SK-N-SH treated with all-trans-retinoic acid at 6 μM for 48 hours (cell line): ENCODE data around the gene GRIN1.

Experiments
- ATAC-seq: fragments of 200-7000 bp; cut with Tn5 transposase; 3 replicates; pipeline ENCODE4 v1.9.1; 2020; ENCODE audit warnings: mild to moderate bottlenecking, moderate library complexity
- CSDC2 ChIP-seq: fragments of 250-450 bp; sonication (Bioruptor Pico); IDR thresholded peaks from 2 replicates; pipeline ENCODE4 v1.5.0; 2020; ENCODE audit warnings: mild to moderate bottlenecking, moderate library complexity
- CSRNP3 ChIP-seq: fragments of 250-450 bp; sonication (Bioruptor Pico); IDR thresholded peaks from 2 replicates; pipeline ENCODE4 v1.5.1; 2021; ENCODE audit warnings: mild to moderate bottlenecking, moderate library complexity
- ESRRG ChIP-seq: fragments of 250-450 bp; sonication (Bioruptor Pico); IDR thresholded peaks from 2 replicates; pipeline ENCODE4 v1.6.1; 2021; ENCODE audit warnings: mild to moderate bottlenecking
- GLIS3 ChIP-seq: fragments of 250-450 bp; sonication (Bioruptor Pico); IDR thresholded peaks from 2 replicates; pipeline ENCODE4 v1.5.0; 2020; ENCODE audit warnings: mild to moderate bottlenecking, moderate library complexity
- ISL1 ChIP-seq: fragments of 250-450 bp; sonication (Bioruptor Pico); IDR thresholded peaks from 2 replicates; pipeline ENCODE4 v2.1.2; 2022; ENCODE audit warnings: mild to moderate bottlenecking, moderate library complexity
- OSR1 ChIP-seq: fragments of 250-450 bp; sonication (Bioruptor Pico); IDR thresholded peaks from 2 replicates; pipeline ENCODE4 v1.8.0; 2022; ENCODE audit warnings: moderate library complexity, mild to moderate bottlenecking, inconsistent platforms
- PATZ1 ChIP-seq: fragments of 250-450 bp; sonication (Bioruptor Pico); IDR thresholded peaks from 2 replicates; pipeline ENCODE4 v1.8.0; 2020; ENCODE audit warnings: mild to moderate bottlenecking, moderate library complexity, borderline replicate concordance
- PPARA ChIP-seq: fragments of 250-450 bp; sonication (Bioruptor Pico); IDR thresholded peaks from 2 replicates; pipeline ENCODE4 v1.5.0; 2020; ENCODE audit warnings: mild to moderate bottlenecking, borderline replicate concordance
- RARB ChIP-seq: fragments of 250-450 bp; sonication (Bioruptor Pico); IDR thresholded peaks from 2 replicates; pipeline ENCODE4 v1.8.0; 2021; ENCODE audit warnings: mild to moderate bottlenecking, moderate library complexity
- SNAI2 ChIP-seq: fragments of 250-450 bp; sonication (Bioruptor Pico); IDR thresholded peaks from 2 replicates; pipeline ENCODE4 v1.5.0; 2020; ENCODE audit warnings: mild to moderate bottlenecking, moderate library complexity
- TCF4 ChIP-seq: fragments of 250-450 bp; sonication (Bioruptor Pico); IDR thresholded peaks from 2 replicates; pipeline ENCODE4 v1.8.0; 2021; ENCODE audit warnings: mild to moderate bottlenecking, moderate library complexity, borderline replicate concordance
- TOX ChIP-seq: fragments of 250-450 bp; sonication (Bioruptor Pico); IDR thresholded peaks from 2 replicates; pipeline ENCODE4 v1.8.0; 2021; ENCODE audit warnings: mild to moderate bottlenecking, moderate library complexity, borderline replicate concordance
- TSHZ2 ChIP-seq: fragments of 250-450 bp; sonication (Bioruptor Pico); IDR thresholded peaks from 2 replicates; pipeline ENCODE4 v1.5.0; 2020; ENCODE audit warnings: mild to moderate bottlenecking, moderate library complexity
- ZFP3 ChIP-seq: fragments of 250-450 bp; sonication (Bioruptor Pico); IDR thresholded peaks from 2 replicates; pipeline ENCODE4 v1.5.0; 2020; ENCODE audit warnings: mild to moderate bottlenecking, moderate library complexity
- ZFP30 ChIP-seq: fragments of 450-650 bp; formaldehyde crosslinking; IDR thresholded peaks from 2 replicates; pipeline ENCODE4 v1.5.0; 2022; ENCODE audit warnings: mild to moderate bottlenecking, moderate library complexity
- ZNF8 ChIP-seq: fragments of 450-650 bp; formaldehyde crosslinking; IDR thresholded peaks from 2 replicates; pipeline ENCODE4 v1.5.0; 2020; ENCODE audit warnings: mild to moderate bottlenecking, moderate library complexity
- TF ChIP-seq, protein P1 (sequence below): fragments of 250-450 bp; sonication (Bioruptor Pico); IDR thresholded peaks from 2 replicates; pipeline ENCODE4 v1.5.1; 2020; ENCODE audit warnings: low read depth, mild to moderate bottlenecking, moderate library complexity
- TF ChIP-seq, protein P2 (sequence below): fragments of 250-450 bp; sonication (Bioruptor Pico); IDR thresholded peaks from 2 replicates; pipeline ENCODE4 v1.8.0; 2021; ENCODE audit warnings: low read depth, mild to moderate bottlenecking, moderate library complexity, borderline replicate concordance

GRIN1 gene

GRCh38 chr9:137110911-137111787 is 27.8 kb upstream of the GRIN1 start:
- no peak for ATAC-seq
- TF ChIP-seq PPARA (CRISPR knock-in tag) = no peak
- TF ChIP-seq RARB (CRISPR knock-in tag) = no peak
- no peak for TF ChIP-seq CSRNP3 (CRISPR knock-in tag)
- TF ChIP-seq OSR1 (CRISPR knock-in tag) = no peak
- TF ChIP-seq ESRRG (CRISPR knock-in tag) = no peak
- no peak for TF ChIP-seq CSDC2 (CRISPR knock-in tag)

GRCh38 chr9:137111788-137112563 is 27.0 kb upstream of the GRIN1 start:
- TF ChIP-seq ISL1 (CRISPR knock-in tag) (no peak), CSDC2 (CRISPR knock-in tag) (no peak), SNAI2 (CRISPR knock-in tag) (no peak), TSHZ2 (no peak), OSR1 (CRISPR knock-in tag) (no peak), ESRRG (CRISPR knock-in tag) (no peak), ZNF8 (CRISPR knock-in tag) (no peak), ZFP30 (no peak), CSRNP3 (CRISPR knock-in tag) (no peak), GLIS3 (CRISPR knock-in tag) (no peak), TOX (CRISPR knock-in tag) (no peak), PATZ1 (CRISPR knock-in tag) (no peak), RARB (CRISPR knock-in tag) (no peak), ZFP3 (CRISPR knock-in tag) (no peak), PPARA (CRISPR knock-in tag) (no peak), TCF4 (CRISPR knock-in tag) (no peak)
- TF ChIP-seq, protein P1, sequence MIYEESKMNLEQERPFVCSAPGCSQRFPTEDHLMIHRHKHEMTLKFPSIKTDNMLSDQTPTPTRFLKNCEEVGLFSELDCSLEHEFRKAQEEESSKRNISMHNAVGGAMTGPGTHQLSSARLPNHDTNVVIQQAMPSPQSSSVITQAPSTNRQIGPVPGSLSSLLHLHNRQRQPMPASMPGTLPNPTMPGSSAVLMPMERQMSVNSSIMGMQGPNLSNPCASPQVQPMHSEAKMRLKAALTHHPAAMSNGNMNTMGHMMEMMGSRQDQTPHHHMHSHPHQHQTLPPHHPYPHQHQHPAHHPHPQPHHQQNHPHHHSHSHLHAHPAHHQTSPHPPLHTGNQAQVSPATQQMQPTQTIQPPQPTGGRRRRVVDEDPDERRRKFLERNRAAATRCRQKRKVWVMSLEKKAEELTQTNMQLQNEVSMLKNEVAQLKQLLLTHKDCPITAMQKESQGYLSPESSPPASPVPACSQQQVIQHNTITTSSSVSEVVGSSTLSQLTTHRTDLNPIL (CRISPR knock-in tag) = no peak
- TF ChIP-seq, protein P2, sequence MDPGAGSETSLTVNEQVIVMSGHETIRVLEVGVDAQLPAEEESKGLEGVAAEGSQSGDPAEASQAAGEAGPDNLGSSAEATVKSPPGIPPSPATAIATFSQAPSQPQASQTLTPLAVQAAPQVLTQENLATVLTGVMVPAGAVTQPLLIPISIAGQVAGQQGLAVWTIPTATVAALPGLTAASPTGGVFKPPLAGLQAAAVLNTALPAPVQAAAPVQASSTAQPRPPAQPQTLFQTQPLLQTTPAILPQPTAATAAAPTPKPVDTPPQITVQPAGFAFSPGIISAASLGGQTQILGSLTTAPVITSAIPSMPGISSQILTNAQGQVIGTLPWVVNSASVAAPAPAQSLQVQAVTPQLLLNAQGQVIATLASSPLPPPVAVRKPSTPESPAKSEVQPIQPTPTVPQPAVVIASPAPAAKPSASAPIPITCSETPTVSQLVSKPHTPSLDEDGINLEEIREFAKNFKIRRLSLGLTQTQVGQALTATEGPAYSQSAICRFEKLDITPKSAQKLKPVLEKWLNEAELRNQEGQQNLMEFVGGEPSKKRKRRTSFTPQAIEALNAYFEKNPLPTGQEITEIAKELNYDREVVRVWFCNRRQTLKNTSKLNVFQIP (CRISPR knock-in tag) = no peak
- no peak for ATAC-seq
